Lower leg skin (tissue), 4 donors: Measurements from ENCODE around the gene CTPS1. TPM values are rescaled to one million over a fixed set of nuclear protein-coding genes. Genes with fewer than 3 reads are reported as not detected.

ENCODE experiments used
- DNase-seq, 2 donors: peaks; one replicate each; pipeline ENCODE4 v3.0.0-alpha.2; 2019; ENCODE audit warnings: low spot score in 2 of 2
- H3K4me3 ChIP-seq: fragments of 200-600 bp; sonication (generic); 2 replicates; pipeline ENCODE4 v1.5.1; 2017; ENCODE audit warnings: mild to moderate bottlenecking, low read depth; ENCODE audit not compliant: poor library complexity, severe bottlenecking
- CTCF ChIP-seq, 3 donors: fragments of 450-650 bp; IDR thresholded peaks; one replicate each; pipeline ENCODE4 v1.5.1; 2016; ENCODE audit warnings: antibody characterized with exemption in 3 of 3, mild to moderate bottlenecking in 3 of 3, moderate library complexity in 2 of 3
- POLR2A ChIP-seq, 2 donors: fragments of 450-650 bp; IDR thresholded peaks; one replicate each; pipeline ENCODE4 v1.6.1; 2016 to 2017; ENCODE audit warnings: antibody characterized with exemption in 2 of 2, mild to moderate bottlenecking in 1 of 2, moderate library complexity in 1 of 2
- WGBS, 2 donors: methylation state at CpG; one replicate each; pipeline ENCODE4 v1.1.5; 2018; 5-methylcytosine and 5-hydroxymethylcytosine counted together
- intact Hi-C: fragments of 100-400 bp; cut with DNase I; formaldehyde crosslinking; loops from one replicate; pipeline ENCODE4 v1.15.0; 2023; ENCODE audit warnings: low total_unique reads
- total RNA-seq, 4 donors: library from RNA; depleted of rRNA; stranded (reverse); fragments of >200 nt; gene quantifications; one replicate each; pipeline ENCODE4 v1.1.0, GENCODE V29; 2016

Gene CTPS1
- total RNA-seq, 4 donors from 2014 or later, result 7.7 to 23.3 (median 8.9) TPM

GRCh38 chr1:41018018-41018410 is 38.5 kb downstream of the CTPS1 start:
- WGBS, 2 donors, result 89 to 90% methylated on average over 5 to 8 of the region's 8 CpGs
- TF ChIP-seq POLR2A (IDR thresholded peaks at IDR 0.05) (no peak), CTCF (IDR thresholded peaks at IDR 0.05) (no peak)
- H3K4me3 ChIP-seq, result no peak overlapping the region
- intact Hi-C loops, result no loop called here
- DNase-seq, result peak in 1 of 2 donors; percentile 77

GRCh38 chr1:41019353-41019745 is 39.9 kb downstream of the CTPS1 start:
- intact Hi-C loops, result no loop called here
- DNase-seq, result peak in 1 of 2 donors; percentile 54
- 71 to 72% methylated on average over 2 of the region's 2 CpGs for WGBS, 2 donors
- no peak overlapping the region for H3K4me3 ChIP-seq
- TF ChIP-seq POLR2A (IDR thresholded peaks at IDR 0.05) (no peak), CTCF (IDR thresholded peaks at IDR 0.05) (no peak)

- no peak overlapping the region for H3K4me3 ChIP-seq
- intact Hi-C loops, result no loop called here
- 92 to 94% methylated on average over 17 of the region's 17 CpGs for WGBS, 2 donors
- no peak for DNase-seq
- no peak for TF ChIP-seq POLR2A (IDR thresholded peaks at IDR 0.05)
- TF ChIP-seq CTCF (IDR thresholded peaks at IDR 0.05), result no peak
These were observed 40.6 kb downstream of the CTPS1 start for GRCh38 chr1:41020109-41020576.

- no peak overlapping the region for H3K4me3 ChIP-seq
- no peak for DNase-seq
- TF ChIP-seq POLR2A (IDR thresholded peaks at IDR 0.05) (no peak), CTCF (IDR thresholded peaks at IDR 0.05) (no peak)
- intact Hi-C loops, result no loop called here
- 67 to 74% methylated on average over 3 of the region's 3 CpGs for WGBS, 2 donors
These were observed 41.2 kb downstream of the CTPS1 start for GRCh38 chr1:41020654-41021053.

- 53 to 71% methylated on average over 11 to 12 of the region's 12 CpGs for WGBS, 2 donors
- H3K4me3 ChIP-seq, result no peak within 1 kb of the TSS
- no peak for DNase-seq
- intact Hi-C loops, result no loop called here
- TF ChIP-seq CTCF (IDR thresholded peaks at IDR 0.05) (no peak), POLR2A (IDR thresholded peaks at IDR 0.05) (no peak)
These were observed 42.2 kb downstream of the CTPS1 start, which contains the start of gene SLFNL1 for GRCh38 chr1:41021526-41022308. SLFNL1 (minus strand) TSS chr1:41021725; CDS start chr1:41020660, 1,065 bp downstream.
